Spinal cord (tissue), 10 donors: ENCODE measurements around the gene TBX21. TPM values are rescaled to one million over a fixed set of nuclear protein-coding genes. Genes with fewer than 3 reads are reported as not detected.

Experiments used
- DNase-seq, 6 donors: peaks; one replicate each; pipeline versions ENCODE4 v3.0.0 to v3.0.0-alpha.2; 2013 to 2015; ENCODE audit warnings: low spot score in 6 of 6, low read depth in 4 of 6
- H3K27ac ChIP-seq: one replicate; pipeline ENCODE4 v1.5.1; 2013; ENCODE audit warnings: low read depth, low read length, control low read depth
- H3K27me3 ChIP-seq: one replicate; pipeline ENCODE4 v1.6.1; 2013; ENCODE audit warnings: low read length; ENCODE audit not compliant: control insufficient read depth, insufficient read depth
- H3K36me3 ChIP-seq: one replicate; pipeline ENCODE4 v1.6.1; 2013; ENCODE audit warnings: low read length; ENCODE audit not compliant: control insufficient read depth, insufficient read depth
- H3K4me1 ChIP-seq: one replicate; pipeline ENCODE4 v1.6.1; 2013; ENCODE audit warnings: low read length; ENCODE audit not compliant: control insufficient read depth, insufficient read depth
- H3K4me3 ChIP-seq: one replicate; pipeline ENCODE4 v1.5.1; 2013; ENCODE audit warnings: low read depth, low read length, control low read depth
- H3K9me3 ChIP-seq: one replicate; pipeline ENCODE4 v1.6.1; 2013; ENCODE audit warnings: low read length; ENCODE audit not compliant: control insufficient read depth, insufficient read depth
- WGBS: methylation state at CpG from one replicate; pipeline ENCODE4 v1.1.5; 2013; ENCODE audit warnings: missing lambda C conversion rate; ENCODE audit not compliant: insufficient coverage; 5-methylcytosine and 5-hydroxymethylcytosine counted together
- polyA plus RNA-seq, 2 donors: library from polyadenylated mRNA; unstranded; fragments of 120-200 nt; gene quantifications; one replicate each; pipeline ENCODE4 v1.2.1, GENCODE V29; 2013; ENCODE audit not compliant: insufficient read length in 2 of 2
- total RNA-seq, 2 donors: library from RNA; depleted of rRNA in 1 of 2; stranded (reverse); fragments of 120-200 nt in 1 of 2; fragments of >200 nt in 1 of 2; gene quantifications; one replicate each; pipeline versions ENCODE4 v1.2.3 to v1.2.4, GENCODE V29; 2013 to 2014
- donor health status: healthy.

TBX21 gene
- total and polyA plus RNA-seq, 4 donors: 0.17 to 0.36 (median 0.26) TPM

DNA sequence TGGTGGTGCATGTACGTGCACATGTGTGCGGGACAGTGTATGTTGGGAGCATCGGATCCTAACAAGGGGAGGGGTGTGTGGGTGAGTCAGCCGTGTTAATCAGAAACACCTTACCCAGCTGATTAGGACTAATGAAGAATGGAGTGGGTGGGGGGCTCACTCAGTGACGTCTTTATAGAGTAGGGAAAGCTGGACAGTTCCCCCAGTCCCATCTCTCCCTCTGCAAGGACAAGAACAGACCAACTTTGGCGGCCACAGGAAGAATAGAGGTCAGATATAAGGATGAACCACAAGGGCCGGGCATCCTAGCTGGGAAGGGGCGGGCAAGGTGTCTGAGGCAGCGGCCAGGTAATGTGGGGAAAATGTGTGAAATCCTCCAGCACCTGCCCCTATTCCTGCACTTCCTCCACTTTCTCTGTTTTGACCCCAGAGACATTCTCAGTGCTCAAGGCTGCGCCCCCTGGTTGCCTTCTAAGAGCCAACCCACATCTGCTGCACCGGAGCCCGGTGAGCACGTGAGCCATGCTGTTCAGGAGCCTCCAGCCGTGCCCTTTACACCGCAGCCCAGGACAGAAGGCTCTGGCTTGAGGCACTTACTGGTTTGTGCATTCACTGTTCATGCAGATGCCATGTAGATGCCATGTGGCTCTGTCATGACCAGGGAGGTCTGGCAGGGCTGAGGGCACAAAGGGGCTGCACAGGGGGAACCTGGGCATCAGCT is 18.9 kb upstream of the TBX21 start:
- Histone ChIP-seq H3K27me3 (peaks cover 3% of the 10 kb centered on the region), H3K4me3 (no peak overlapping the region)
- WGBS: 29% methylated on average over 9 of the region's 15 CpGs

GRCh38 chr17:47714773-47715396 is 18.2 kb upstream of the TBX21 start:
- no peak for DNase-seq
- no peak overlapping the region for H3K27ac ChIP-seq
- H3K4me1 ChIP-seq: peaks cover 4% of the 10 kb centered on the region
- no peaks in the 10 kb centered on the region for H3K9me3 ChIP-seq
- H3K36me3 ChIP-seq: peaks cover 21% of the 10 kb centered on the region
- 72% methylated on average over 2 of the region's 6 CpGs for WGBS
- peaks cover 11% of the 10 kb centered on the region for H3K27me3 ChIP-seq
- H3K4me3 ChIP-seq: no peak overlapping the region

More for the DNA sequence above, 18.9 kb upstream of the TBX21 start:
- DNase-seq: no peak
- Histone ChIP-seq H3K27ac (no peak overlapping the region), H3K4me1 (peaks cover 7% of the 10 kb centered on the region), H3K36me3 (peaks cover 24% of the 10 kb centered on the region), H3K9me3 (no peaks in the 10 kb centered on the region)

- peaks cover 9% of the 10 kb centered on the region for H3K4me1 ChIP-seq
- H3K27ac ChIP-seq: no peak overlapping the region
- no peak overlapping the region for H3K4me3 ChIP-seq
- peaks cover 20% of the 10 kb centered on the region for H3K27me3 ChIP-seq
- H3K36me3 ChIP-seq: peaks cover 14% of the 10 kb centered on the region
- no peak for DNase-seq
- WGBS: 75% methylated on average over 2 of the region's 10 CpGs
- H3K9me3 ChIP-seq: no peaks in the 10 kb centered on the region
Measured at GRCh38 chr17:47715669-47716325, 17.2 kb upstream of the TBX21 start.

DNA sequence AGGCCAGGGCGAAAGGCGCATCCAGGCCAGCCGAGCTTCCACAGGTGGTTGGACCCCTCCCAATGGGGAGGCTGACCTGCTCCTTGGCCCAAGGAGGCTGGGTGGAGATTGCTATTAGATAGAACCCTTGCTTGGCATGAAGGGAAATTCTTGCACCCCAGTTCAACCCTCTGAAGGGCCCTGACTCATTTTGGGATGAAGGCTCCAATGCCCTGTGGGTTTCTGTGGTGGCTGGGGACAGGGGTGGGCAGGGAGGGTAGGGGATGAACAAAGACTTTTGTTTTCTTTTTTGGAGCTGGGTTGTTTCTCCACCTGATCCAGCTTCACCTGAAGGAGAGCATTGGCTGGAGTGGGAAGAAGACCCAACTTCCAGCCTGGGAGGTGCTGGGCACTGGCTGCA is 16.7 kb upstream of the TBX21 start:
- H3K27me3 ChIP-seq: peaks cover 26% of the 10 kb centered on the region
- WGBS: 97% methylated on average over 3 of the region's 3 CpGs
- no peak overlapping the region for H3K4me3 ChIP-seq

DNA sequence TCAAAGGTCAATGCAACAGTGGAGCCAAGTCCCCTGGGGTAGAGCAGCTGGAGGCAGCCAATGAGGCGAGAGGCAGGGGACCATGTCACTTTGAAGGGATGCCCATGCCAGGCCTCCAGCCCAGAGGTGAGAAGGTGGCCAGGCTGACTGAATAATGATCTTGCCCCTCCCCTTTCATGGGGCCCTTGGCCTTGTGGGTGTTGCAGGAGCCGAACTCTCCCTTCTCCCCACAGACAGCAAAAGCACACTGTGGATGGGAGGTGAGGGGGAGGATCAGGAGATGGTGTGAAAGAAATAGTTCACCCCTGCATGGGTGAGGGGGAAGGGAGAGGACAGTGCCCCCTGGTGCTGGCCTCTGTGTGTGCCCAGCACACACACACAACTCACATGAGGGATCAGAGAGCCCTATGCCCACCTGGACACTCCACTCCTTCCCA is 15.8 kb upstream of the TBX21 start:
- Histone ChIP-seq H3K4me1 (peaks cover 19% of the 10 kb centered on the region), H3K4me3 (no peak overlapping the region), H3K27me3 (peaks cover 35% of the 10 kb centered on the region), H3K9me3 (no peaks in the 10 kb centered on the region), H3K36me3 (no peaks in the 10 kb centered on the region), H3K27ac (no peak overlapping the region)
- no peak for DNase-seq
- 57% methylated on average over 1 of the region's 2 CpGs for WGBS

More for the DNA sequence above, 16.7 kb upstream of the TBX21 start:
- DNase-seq: no peak
- Histone ChIP-seq H3K9me3 (no peaks in the 10 kb centered on the region), H3K27ac (no peak overlapping the region), H3K36me3 (peaks cover 8% of the 10 kb centered on the region), H3K4me1 (peaks cover 14% of the 10 kb centered on the region)

GRCh38 chr17:47717979-47718621 is 14.9 kb upstream of the TBX21 start:
- no peak for DNase-seq
- no peaks in the 10 kb centered on the region for H3K36me3 ChIP-seq
- no peaks in the 10 kb centered on the region for H3K9me3 ChIP-seq
- H3K27ac ChIP-seq: no peak overlapping the region
- peaks cover 19% of the 10 kb centered on the region for H3K4me1 ChIP-seq
- H3K27me3 ChIP-seq: peaks cover 40% of the 10 kb centered on the region
- H3K4me3 ChIP-seq: no peak overlapping the region
- WGBS: 62% methylated on average over 8 of the region's 9 CpGs

- Histone ChIP-seq H3K9me3 (no peaks in the 10 kb centered on the region), H3K4me1 (peaks cover 19% of the 10 kb centered on the region), H3K27ac (no peak overlapping the region), H3K4me3 (no peak overlapping the region), H3K36me3 (no peaks in the 10 kb centered on the region), H3K27me3 (peaks cover 37% of the 10 kb centered on the region)
- 67% methylated on average over 6 of the region's 8 CpGs for WGBS
- no peak for DNase-seq
Measured at GRCh38 chr17:47718634-47719405, 14.2 kb upstream of the TBX21 start.

DNA sequence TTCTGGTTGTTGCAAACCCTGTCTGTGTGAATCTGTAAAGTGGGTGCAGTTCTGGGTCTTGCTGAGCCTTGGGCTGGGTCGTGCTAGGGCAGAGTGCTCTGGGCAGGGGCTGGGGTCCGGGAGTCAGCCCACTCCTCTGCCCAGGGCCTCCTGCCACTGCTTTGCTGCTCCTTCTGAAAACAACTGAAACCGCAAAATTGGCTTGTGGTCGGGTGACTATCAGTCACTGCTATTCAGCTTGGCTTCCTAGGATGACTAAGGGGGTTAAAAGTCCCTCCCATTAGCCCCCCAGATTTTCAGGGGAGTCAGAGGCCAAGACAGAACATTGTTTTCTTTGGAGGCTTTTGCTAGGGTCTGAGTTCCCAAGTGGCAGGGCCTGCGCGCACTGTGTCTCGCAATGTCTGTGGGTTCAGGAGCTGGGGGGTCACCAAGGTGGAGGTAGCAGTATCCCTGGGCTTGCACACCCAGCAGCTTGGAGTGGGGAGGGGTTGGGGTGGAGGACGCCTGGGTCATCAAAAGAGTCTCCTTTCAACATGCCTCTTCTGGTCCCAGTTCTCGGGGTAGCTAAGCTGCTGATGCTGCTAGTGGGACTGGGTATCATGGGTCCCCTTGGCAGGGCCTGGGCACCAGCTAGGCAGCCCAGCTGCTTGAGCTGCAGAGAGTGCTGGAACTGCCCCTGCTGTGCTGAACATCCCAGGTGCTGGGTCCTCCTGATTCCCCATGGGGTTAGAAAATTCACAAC is 13.5 kb upstream of the TBX21 start:
- peaks cover 19% of the 10 kb centered on the region for H3K4me1 ChIP-seq
- no peaks in the 10 kb centered on the region for H3K9me3 ChIP-seq
- no peaks in the 10 kb centered on the region for H3K36me3 ChIP-seq
- 71% methylated on average over 9 of the region's 9 CpGs for WGBS
- H3K27ac ChIP-seq: no peak overlapping the region
- H3K27me3 ChIP-seq: peaks cover 37% of the 10 kb centered on the region
- DNase-seq: no peak
- H3K4me3 ChIP-seq: no peak overlapping the region
